GM10266 (cell line): ENCODE results near the gene BAIAP2.
"Not testable (repeated sequence)": the region's sequence is repeated elsewhere in the genome, so short reads cannot be mapped to it uniquely, and the experiment has no call there.

Experiments used
- DNase-seq: peaks from one replicate; pipeline ENCODE4 v3.0.0; 2012; ENCODE audit errors: extremely low spot score
- TF ChIP-seq, protein P1 (sequence below): IDR thresholded peaks from 2 replicates; pipeline ENCODE4 v1.5.1; 2012; ENCODE audit warnings: mild to moderate bottlenecking, low read depth; ENCODE audit not compliant: control insufficient read depth, insufficient read depth; ENCODE audit errors: missing control alignments

The BAIAP2 gene

DNA sequence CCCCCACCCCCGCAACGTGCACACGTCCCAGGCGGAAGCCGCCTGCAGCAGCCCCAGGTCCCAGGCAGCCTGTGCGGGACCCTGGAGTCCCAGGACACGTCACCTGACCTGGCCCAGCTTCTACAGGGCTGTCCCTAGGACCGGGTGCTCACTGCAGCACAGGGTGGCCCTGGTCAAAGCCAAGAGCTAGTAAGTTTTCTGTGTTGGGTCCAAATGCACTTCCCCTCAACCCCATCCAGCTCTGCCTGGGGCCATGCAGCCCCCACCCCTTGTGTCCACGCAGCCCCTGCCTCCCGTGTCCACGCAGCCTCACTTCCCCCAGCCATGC, 108.2 kb downstream of the BAIAP2 start:
- no peak for DNase-seq
- TF ChIP-seq, protein P1, sequence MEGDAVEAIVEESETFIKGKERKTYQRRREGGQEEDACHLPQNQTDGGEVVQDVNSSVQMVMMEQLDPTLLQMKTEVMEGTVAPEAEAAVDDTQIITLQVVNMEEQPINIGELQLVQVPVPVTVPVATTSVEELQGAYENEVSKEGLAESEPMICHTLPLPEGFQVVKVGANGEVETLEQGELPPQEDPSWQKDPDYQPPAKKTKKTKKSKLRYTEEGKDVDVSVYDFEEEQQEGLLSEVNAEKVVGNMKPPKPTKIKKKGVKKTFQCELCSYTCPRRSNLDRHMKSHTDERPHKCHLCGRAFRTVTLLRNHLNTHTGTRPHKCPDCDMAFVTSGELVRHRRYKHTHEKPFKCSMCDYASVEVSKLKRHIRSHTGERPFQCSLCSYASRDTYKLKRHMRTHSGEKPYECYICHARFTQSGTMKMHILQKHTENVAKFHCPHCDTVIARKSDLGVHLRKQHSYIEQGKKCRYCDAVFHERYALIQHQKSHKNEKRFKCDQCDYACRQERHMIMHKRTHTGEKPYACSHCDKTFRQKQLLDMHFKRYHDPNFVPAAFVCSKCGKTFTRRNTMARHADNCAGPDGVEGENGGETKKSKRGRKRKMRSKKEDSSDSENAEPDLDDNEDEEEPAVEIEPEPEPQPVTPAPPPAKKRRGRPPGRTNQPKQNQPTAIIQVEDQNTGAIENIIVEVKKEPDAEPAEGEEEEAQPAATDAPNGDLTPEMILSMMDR = no peak

DNA sequence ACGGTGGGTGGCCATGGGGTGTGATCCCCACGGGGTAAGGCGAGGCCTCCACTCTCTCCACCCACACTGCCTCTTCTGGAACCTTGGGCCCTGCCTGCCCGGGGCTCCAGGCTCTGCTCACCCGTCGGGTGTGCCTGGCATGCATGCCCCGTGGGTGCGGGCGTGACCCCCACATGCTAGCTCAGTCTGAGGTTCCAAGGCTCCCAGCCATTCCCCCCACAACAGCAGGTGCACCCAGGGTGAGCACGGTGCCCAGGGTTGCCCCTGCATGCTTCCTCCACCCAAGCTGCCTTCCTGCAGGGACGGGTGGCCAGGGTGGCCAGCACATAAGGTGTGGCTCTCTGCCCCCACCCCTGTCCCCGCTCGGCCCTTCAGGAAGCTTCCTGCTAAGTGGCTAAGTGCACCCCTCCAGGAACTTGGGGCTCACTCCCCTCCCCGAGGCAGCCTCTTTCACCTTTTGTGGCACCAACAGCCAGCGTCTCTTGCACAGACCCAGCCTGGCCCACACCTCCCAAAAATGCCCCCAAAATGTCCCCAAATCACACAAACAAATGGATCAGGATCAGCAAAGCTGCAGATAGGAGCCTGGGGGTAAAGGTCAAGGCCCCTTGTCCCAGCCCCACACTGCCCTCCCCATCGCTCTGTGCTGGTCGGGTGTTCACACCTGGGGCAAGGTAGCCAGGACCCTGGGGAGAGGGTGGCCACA, 108.9 kb downstream of the BAIAP2 start:
- DNase-seq = no peak
- TF ChIP-seq, protein P1 = no peak

DNA sequence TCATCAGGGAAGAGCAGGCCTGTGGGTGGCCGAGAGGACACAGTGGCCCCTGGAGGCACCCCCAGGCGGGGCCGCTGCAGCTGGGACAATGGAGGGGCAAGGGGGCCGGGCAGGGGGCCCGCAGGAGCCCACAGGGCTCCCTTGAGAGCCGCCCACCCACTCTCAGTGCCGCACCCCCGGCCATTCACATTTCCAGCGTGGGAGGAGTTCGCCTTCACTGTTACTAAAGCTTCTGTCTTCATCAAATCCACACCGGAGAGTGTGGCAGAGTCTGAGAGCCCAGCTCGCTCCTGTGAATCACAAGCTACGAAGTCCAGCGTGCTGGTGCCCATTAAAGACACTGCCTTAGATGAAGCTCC, 109.5 kb downstream of the BAIAP2 start:
- DNase-seq = no peak
- TF ChIP-seq, protein P1 = no peak

DNA sequence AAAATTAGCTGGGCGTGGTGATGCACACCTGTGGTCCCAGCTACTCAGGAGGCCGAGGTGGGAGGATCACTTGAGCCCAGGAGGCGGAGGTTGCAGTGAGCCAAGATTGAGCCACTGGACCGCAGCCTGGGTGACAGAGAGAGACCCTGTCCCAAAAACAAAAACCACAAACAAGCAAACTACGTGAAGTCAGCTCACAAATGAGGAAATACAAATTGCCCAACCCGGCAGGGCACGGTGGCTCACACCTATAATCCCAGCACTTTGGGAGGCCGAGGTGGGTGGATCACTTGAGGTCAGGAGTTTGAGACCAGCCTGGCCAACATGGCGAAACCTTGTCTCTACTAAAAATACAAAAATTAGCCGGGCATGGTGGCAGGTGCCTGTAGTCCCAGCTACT, 111.3 kb downstream of the BAIAP2 start:
- not testable (repeated sequence) for DNase-seq

DNA sequence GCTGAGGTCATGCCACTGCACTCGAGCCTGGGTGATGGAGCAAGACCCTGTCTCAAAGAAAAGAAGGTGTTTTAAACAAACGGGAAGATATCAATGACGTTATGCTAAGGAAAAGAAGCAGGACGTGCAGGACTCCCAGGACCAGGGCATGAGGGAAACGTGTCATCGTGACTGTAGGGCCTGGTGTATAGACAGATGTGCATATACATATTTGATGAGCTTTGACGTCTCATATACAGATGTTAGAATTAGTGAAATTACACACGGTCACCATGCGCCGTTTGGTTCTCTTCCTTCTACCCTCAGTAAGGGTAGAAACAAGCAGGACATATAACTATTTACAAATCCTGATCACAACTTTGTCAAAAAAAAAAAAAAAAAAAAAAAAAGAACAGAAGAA, 112.8 kb downstream of the BAIAP2 start:
- TF ChIP-seq, protein P1 = no peak
- DNase-seq = no peak

DNA sequence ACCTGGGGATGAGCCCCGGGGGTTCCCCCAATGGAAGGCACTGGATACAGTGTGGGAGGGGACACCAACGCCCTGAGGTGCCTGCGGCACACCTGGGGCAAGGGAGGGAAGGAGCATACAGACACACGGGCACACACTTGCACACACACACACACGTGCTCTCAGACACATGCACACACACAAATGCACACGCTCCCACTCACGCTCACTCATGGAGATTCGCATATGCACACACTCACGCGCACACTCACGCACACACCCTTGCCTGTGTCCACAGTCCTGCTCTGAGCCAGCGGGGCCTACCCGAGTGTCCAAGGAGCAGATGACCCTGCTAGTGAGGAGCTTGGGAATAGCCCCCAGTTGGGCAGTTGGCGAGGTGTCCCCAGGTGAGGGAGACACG, 113.6 kb downstream of the BAIAP2 start:
- TF ChIP-seq, protein P1 = no peak
- DNase-seq = no peak

DNA sequence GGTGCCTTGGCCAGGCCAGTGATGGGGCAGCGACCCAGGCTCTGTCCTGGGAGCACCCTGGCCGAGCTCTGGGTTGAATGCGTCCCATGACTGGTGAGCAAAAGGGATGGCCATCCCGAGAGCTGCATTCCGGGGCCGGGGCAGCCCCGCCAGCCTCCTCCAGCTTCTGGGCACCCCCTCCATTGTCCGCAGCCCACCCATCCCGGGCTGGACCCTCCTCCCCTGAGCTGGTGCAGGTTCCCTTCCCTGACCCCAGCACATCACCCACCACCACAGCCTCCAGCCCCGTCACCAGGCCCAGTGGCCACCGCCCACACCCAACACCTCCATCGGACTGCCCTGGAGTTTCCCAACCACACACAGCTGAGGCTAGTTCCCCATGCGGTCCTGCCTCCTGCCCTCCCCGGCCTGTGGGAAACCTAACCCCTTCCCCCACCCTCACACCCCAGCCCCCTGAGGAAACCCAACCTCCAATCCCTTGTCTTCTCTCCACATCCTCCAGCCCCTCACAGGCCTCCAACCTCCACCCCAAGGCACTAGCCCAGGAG, 114.1 kb downstream of the BAIAP2 start:
- TF ChIP-seq, protein P1 = no peak

More for the DNA sequence above, 114.1 kb downstream of the BAIAP2 start:
- DNase-seq = no peak
